ENCODE measurements around the gene ATXN7. TPM values are rescaled to one million over a fixed set of nuclear protein-coding genes. Genes with fewer than 3 reads are reported as not detected.
A peak's percentile ranks its signal among the peaks of the same experiment; 100 is the strongest.

Gene ATXN7
- total RNA-seq, 4 donors from 2014 or later = 21.4 to 88.6 (median 36.1) TPM

DNA sequence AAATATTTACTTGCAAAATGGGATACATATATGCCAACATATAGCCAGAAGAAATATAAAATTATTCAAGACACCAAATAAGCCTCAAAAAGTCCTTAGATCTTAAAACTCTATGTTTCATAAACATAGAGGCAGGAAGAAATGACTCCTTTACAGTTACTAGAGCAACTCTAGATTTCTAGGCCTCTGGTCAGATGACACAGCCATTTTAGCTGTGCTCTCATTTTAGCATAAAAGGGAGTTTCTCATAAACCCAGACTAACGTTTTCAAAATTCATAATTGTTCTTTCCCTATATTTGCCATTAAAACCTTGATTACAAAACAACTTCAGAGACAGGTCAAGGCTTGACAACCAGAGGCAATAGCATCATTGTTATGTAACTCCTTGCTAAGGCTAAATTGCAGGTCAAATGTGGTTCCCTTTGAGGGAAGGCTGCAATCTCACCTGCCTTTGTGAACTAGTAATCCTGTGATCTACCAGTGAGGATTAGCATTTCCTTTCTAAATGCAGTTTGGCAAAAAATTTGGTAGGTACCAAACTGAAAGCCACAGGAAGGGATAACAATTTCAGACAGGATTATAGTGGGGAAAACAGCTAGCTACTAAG, 8.2 kb upstream of the ATXN7 start:
- intact Hi-C loops (cut with DNase I; ENCODE audit: low total_unique reads) = no loop called here
- H3K4me3 ChIP-seq (ENCODE audit: low read depth, poor library complexity, severe bottlenecking) = no peak overlapping the region
- no peak for DNase-seq (ENCODE audit: low spot score in 2 of 2)
- TF ChIP-seq POLR2A (IDR thresholded peaks at IDR 0.05) = no peak
- TF ChIP-seq, protein P1, sequence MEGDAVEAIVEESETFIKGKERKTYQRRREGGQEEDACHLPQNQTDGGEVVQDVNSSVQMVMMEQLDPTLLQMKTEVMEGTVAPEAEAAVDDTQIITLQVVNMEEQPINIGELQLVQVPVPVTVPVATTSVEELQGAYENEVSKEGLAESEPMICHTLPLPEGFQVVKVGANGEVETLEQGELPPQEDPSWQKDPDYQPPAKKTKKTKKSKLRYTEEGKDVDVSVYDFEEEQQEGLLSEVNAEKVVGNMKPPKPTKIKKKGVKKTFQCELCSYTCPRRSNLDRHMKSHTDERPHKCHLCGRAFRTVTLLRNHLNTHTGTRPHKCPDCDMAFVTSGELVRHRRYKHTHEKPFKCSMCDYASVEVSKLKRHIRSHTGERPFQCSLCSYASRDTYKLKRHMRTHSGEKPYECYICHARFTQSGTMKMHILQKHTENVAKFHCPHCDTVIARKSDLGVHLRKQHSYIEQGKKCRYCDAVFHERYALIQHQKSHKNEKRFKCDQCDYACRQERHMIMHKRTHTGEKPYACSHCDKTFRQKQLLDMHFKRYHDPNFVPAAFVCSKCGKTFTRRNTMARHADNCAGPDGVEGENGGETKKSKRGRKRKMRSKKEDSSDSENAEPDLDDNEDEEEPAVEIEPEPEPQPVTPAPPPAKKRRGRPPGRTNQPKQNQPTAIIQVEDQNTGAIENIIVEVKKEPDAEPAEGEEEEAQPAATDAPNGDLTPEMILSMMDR (IDR thresholded peaks at IDR 0.05) = no peak
- 21 to 32% methylated on average over 1 of the region's 1 CpG for WGBS, 2 donors

DNA sequence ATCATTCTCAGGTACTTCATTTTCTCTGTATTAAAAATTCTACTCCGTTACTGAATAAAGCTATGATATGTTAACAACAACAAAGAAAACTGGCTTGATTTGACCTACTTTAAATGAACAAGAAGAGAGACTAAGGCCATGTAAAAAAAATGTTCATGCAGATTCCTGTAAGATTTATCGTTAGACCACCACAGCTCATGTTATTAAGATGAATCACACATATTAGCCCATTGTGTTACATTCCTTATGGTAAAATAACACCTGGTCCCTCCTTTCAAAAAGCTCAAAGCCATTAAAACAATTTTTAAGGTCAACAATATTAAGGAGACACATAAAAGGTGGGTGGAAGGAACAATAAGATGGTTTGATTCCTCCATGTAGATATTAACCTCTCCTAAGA, 6.4 kb upstream of the ATXN7 start:
- H3K4me3 ChIP-seq (ENCODE audit: low read depth, poor library complexity, severe bottlenecking) = no peak overlapping the region
- WGBS, 2 donors = 83 to 89% methylated on average over 2 of the region's 2 CpGs
- intact Hi-C loops (cut with DNase I; ENCODE audit: low total_unique reads) = no loop called here

DNA sequence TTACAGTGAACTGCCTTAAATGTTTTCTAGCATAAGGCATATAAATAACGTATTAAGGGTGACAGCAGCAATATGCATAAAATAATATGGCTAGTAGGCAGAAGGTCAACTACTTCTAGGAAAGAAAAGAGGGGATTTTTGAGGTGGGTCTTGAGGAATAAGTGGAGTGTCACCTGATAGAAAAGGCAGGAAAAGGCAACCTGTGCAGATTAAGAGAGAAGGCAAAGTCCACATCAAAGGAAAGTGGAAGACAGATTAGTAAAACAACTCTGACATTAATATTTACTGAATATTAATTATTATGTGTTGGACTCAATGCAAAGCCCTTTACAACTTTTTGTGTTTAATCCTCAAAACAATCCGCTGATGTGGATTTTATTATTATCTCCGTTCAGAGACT, 2.9 kb upstream of the ATXN7 start:
- TF ChIP-seq, protein P1 (IDR thresholded peaks at IDR 0.05) = no peak
- TF ChIP-seq POLR2A (IDR thresholded peaks at IDR 0.05) = no peak
- H3K4me3 ChIP-seq (ENCODE audit: low read depth, poor library complexity, severe bottlenecking) = no peak overlapping the region
- DNase-seq (ENCODE audit: low spot score in 2 of 2) = no peak
- WGBS, 2 donors = 81 to 91% methylated on average over 3 of the region's 3 CpGs
- intact Hi-C loops (cut with DNase I; ENCODE audit: low total_unique reads) = no loop called here

More for the DNA sequence above, 6.4 kb upstream of the ATXN7 start:
- no peak for DNase-seq (ENCODE audit: low spot score in 2 of 2)
- TF ChIP-seq, protein P1 (IDR thresholded peaks at IDR 0.05) = no peak

DNA sequence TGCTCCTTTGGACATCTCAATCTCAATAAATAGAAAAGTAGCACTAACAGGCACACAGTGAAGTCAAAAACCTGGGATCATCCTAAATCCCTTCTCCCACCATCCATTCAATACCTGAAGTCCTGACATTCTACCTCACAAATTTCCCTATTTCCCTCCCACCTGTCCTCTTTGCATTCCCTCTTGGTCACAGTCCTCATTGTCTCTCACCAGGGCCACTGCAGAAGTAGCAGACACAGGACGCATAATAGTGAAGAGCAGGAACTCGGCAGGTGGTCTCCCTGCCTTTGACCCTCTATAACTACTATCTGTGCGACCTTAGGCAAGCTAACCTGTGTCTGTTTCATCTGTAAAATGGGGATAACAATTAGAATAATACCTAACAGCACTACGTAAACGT, 2.4 kb upstream of the ATXN7 start:
- 88 to 91% methylated on average over 5 of the region's 5 CpGs for WGBS, 2 donors
- intact Hi-C loops (cut with DNase I; ENCODE audit: low total_unique reads) = no loop called here
- no peak overlapping the region for H3K4me3 ChIP-seq (ENCODE audit: low read depth, poor library complexity, severe bottlenecking)
- no peak for DNase-seq (ENCODE audit: low spot score in 2 of 2)
- TF ChIP-seq, protein P1 (IDR thresholded peaks at IDR 0.05) = no peak
- no peak for TF ChIP-seq POLR2A (IDR thresholded peaks at IDR 0.05)

DNA sequence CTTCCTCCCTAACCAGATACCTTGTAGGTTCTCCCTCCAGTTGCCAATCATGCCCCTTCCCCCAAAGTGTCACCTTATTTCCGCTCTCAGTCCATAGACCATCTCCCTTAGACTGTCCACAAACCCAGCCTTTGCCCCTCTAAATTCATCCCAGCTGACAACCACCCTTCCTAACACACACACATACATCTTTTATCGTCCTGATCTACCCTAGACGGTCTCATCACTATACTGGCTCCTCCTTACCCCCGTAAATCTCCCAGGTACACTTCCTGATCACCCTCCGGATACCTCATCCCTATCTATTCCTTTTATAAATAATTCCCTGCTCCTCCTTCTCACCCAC, 890 bp upstream of the ATXN7 start:
- DNase-seq (ENCODE audit: low spot score in 2 of 2) = no peak
- WGBS, 2 donors = 20 to 23% methylated on average over 5 of the region's 5 CpGs
- no peak for TF ChIP-seq POLR2A (IDR thresholded peaks at IDR 0.05)
- TF ChIP-seq, protein P1 (IDR thresholded peaks at IDR 0.05) = no peak
- peak overlapping the region; percentile 97 for H3K4me3 ChIP-seq (ENCODE audit: low read depth, poor library complexity, severe bottlenecking)
- intact Hi-C loops (cut with DNase I; ENCODE audit: low total_unique reads) = no loop called here
